GM12874 (cell line): ENCODE results near the gene LMO4.

Source experiments
- TF ChIP-seq, protein P1 (sequence below): IDR thresholded peaks from 2 replicates; pipeline ENCODE4 v1.5.1; 2011; ENCODE audit warnings: low read depth, mild to moderate bottlenecking, control low read depth, low read length, moderate library complexity; ENCODE audit not compliant: insufficient read depth

The LMO4 gene, protein sequence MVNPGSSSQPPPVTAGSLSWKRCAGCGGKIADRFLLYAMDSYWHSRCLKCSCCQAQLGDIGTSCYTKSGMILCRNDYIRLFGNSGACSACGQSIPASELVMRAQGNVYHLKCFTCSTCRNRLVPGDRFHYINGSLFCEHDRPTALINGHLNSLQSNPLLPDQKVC

DNA sequence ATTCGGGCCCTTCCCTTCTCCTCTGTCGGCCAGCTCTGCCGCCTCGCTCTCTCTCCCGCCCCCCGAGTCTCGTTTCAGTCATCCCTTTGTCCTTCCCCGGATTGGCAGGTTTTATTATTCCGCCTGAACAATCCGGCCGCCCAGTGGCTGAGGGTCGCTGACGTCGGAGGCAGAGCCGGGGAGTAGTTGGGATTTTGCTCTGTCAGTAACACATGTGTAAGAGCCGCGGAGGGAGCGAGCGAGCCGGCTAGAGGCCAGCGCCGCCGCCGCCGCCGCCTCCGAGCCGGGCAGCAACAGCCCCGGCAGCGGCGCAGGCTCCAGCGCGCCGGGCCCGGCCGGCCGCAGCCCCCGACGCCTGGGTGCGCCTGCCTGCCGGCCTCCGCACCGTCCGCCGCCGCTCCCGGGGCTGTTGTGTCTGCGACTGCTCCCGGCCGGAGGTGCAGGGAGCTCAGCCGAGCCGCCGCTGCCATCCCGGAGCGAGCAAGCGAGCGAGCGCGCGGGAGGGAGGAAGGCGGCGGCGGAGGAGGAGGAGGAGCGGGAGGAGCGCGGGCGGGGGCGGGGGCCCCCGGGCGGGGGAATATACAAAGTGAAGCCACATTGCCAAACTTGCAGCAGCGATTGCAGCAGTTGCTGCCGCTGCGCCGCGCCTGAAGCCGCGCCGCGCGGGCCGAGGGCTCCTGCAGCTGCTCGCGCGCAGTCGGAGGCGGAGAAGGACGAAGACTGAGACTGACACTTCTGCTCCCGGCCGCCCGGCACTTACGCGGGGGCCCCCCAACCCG, at the start of gene LMO4:
Gene LMO4, plus strand, starts transcription at position 609 of the 779 bp plus-strand sequence. CDS start 3,136 bp downstream, outside the sequence.
- TF ChIP-seq, protein P1, sequence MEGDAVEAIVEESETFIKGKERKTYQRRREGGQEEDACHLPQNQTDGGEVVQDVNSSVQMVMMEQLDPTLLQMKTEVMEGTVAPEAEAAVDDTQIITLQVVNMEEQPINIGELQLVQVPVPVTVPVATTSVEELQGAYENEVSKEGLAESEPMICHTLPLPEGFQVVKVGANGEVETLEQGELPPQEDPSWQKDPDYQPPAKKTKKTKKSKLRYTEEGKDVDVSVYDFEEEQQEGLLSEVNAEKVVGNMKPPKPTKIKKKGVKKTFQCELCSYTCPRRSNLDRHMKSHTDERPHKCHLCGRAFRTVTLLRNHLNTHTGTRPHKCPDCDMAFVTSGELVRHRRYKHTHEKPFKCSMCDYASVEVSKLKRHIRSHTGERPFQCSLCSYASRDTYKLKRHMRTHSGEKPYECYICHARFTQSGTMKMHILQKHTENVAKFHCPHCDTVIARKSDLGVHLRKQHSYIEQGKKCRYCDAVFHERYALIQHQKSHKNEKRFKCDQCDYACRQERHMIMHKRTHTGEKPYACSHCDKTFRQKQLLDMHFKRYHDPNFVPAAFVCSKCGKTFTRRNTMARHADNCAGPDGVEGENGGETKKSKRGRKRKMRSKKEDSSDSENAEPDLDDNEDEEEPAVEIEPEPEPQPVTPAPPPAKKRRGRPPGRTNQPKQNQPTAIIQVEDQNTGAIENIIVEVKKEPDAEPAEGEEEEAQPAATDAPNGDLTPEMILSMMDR = no peak

DNA sequence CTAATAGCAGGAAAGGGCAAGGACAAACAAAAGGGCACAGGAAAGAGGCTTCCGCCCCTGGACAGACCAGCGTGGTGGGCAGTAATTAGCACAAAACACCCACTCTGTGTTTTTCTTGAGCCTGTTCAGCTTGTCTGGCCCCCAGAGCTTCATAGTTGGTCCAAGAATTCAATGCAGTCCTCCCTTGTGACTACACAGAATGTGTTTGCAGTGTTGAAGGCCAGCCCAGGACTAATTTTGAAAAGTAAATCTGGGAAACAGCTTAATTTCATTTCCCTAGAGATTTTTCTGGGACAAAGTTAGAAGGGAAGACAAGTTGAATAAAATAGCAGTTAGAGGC, 49.2 kb upstream of the LMO4 start:
- TF ChIP-seq, protein P1 = no peak

DNA sequence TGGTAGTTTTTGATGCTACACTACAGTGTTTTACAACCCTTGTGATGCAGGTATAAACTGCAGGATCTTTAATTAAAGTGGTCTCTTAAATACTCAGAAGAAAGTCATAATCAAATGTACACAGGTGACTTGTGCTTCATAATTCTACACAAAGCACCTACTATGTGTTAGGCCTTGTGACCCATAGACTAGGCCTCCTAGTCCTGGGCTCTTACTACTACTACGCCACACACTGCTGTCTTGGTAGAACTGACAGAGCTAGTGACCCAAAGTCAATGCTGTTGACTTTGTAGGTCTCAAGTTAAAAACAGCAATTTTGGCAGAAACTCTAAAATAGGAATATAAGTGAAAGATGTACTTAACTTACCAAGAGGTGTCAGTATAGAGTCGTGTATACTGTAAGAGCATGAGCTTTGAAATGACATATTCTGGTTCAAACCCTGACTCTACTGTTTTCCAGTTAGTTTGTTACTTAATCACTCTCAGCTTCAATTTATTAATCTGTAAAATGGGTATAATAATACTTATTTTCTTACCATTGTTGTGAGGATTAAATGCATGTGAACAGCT, 48.6 kb upstream of the LMO4 start:
- TF ChIP-seq, protein P1 = peak; percentile 3; the same call in 1 of the 2 replicates

DNA sequence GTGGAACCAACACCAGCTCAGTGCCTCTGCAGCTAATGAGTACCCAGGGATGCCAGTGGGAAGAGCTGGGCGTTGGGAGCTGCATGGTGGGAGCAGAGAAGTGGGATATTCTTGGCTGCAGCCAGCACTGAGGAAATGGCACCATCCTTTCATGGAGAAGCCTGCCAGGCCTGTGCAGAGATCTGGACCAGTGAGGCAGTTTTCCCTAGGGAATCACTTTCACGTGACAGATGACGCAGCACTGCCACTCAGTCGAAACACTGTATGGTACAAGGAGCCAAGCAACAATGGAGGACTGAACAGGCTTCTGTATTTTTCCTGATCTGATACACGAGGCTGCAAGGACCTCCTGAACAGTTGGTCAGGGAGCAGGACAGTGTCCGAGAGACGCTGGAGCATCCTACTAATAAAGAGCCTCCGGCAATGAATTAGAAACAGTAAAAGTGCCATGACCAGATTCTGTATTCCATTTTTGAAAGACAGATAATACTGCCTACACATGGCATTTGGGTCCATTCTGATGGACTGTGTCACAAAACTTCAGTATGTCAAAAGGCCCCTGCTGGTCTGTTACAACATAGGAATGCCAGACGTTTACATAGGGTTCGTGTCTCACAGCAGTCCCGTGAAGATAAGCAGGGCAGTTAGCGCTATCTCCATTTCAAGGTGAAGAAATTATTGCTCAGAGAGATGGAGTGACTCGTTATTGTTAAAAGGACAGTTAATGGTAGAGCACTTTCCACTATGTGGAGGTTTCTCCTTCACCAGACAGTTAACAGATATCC, 44.0 kb upstream of the LMO4 start:
- TF ChIP-seq, protein P1 = no peak

DNA sequence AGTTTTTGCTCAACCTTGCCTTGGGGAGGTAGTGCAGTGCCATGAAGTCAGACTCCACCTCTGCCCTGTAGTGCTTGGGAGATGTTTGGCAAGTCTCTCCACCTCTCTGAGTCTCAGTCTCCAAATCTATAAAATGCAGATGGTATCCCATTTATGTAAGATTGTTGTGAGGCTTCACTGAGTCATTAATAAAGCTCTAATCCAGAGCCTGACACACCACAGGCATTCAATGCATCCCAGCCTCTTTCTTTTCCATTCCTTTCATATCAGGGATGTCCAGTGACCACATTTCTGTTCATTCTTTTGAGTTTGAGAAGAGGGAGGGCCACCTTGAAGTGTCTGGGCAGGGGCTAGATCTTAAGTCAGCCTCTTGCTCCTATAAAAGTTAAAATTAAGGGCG, 37.6 kb upstream of the LMO4 start:
- TF ChIP-seq, protein P1 = no peak

DNA sequence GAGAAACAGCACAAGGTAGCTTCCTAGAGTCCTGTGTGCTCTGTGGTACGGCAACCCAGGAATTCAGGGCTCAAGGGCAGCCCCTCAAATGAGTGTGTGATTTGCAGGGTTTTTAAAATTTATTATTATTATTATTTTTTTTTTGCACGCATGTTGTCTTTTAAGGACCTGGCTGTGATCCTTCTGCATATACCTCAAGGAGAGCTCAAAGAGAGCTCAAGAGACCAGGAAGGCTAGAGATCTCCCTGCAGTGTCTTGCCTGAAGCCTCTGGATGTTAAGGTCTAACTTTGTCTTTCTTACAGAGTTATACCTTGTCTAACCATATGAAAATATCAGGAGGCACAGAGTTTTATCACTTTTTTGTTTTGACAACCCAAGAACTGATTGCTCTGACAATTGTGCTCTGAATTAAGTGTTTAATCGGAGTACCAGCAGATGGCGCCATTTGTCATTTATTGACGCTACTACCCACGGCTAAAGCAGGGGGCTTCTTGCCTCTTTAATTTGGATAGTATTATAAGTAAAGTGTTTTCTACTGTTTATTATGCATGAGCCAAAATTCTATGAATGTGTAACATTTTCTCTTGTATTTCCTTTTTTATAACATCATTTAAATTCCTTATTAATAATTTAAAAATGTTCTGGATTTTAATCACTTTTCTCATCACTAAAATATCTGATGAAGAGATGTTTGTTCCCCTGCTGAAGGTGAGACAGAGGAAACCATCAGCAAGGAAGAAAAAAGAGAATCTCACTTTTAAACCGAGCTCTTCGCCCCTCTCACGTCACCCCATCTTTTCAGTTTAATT, 35.8 kb upstream of the LMO4 start:
- TF ChIP-seq, protein P1 = peak; percentile 53
